RWPE1 (cell line): ENCODE measurements around the gene USP20.

Experiments
- CTCF ChIA-PET: fragments of 350-600 bp; sonication (Branson Sonifier 250); formaldehyde crosslinking; extraction: SDS; loops from one replicate; lab custom pipeline; 2021; lab: Yijun Ruan, JAX
- POLR2A ChIA-PET: fragments of 400-600 bp; formaldehyde crosslinking; extraction: SDS; loops from one replicate; lab custom pipeline; 2020; ENCODE audit warnings: antibody characterized with exemption; ENCODE audit not compliant: low non-redundant PET; lab: Yijun Ruan, JAX
- DNase-seq: peaks from one replicate; pipeline ENCODE4 v3.0.0; 2012; ENCODE audit warnings: low spot score
- H3K27ac ChIP-seq: fragments of 450-650 bp; 2 replicates; pipeline ENCODE4 v1.5.1; 2017
- CTCF ChIP-seq: fragments of 450-650 bp; conservative IDR thresholded peaks from 2 replicates; pipeline ENCODE4 v1.5.1; 2017; ENCODE audit warnings: low read depth, mild to moderate bottlenecking

The USP20 gene

DNA sequence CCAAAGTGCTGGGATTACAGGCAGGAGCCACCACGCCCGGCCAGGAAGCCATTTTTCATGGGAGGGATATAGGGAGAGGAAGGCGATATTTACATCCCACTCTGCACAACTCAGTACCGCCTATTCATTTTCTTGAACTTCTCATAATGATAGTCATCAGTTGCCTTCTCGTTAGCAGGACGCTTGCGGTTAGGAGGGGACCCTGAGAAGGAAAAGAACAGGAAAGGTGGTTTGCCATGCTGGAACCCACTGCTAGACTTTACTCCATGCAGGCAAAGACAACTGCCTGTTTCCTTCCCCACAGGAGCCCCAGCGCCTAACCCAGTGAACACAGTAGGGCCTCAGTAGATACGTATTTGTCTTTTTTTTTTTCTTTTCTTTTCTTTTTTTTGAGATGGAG is 7.2 kb upstream of the USP20 start:
- CTCF ChIA-PET, result interaction anchor here (0.6 kb wide), 1 partner anchor 161 kb away, joined by 3 read pairs; no protein-coding TSS in a partner anchor

DNA sequence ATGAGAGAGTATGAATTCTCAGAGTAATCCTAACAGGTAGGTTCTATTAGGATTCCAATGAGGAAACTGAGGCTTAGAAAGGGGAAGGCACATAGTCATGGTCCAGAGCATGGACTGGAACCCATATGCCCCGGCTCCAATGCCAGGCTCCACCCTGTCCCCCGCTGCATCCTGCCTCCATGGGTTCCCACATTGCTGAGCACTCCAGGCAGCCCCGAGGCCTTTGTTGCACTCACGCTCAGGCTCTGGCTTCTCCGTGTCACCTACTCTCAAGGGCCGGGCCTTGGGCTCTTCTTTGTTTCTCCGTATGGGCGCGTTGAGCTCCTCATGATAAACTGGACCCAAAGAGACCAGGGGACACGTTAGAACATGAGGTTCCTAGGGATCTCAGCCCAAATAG is 6.3 kb upstream of the USP20 start:
- TF ChIP-seq CTCF, result no peak
- DNase-seq, result no peak
- H3K27ac ChIP-seq, result no peak overlapping the region
- CTCF ChIA-PET, result interaction anchor here (0.6 to 0.7 kb wide), 2 partner anchors 40 to 162 kb away, joined by 3 to 5 read pairs; no protein-coding TSS in a partner anchor
- POLR2A ChIA-PET, result interaction anchor here (0.7 kb wide), 1 partner anchor 89 kb away, joined by 4 read pairs; no protein-coding TSS in a partner anchor

More for the DNA sequence above, 7.2 kb upstream of the USP20 start:
- POLR2A ChIA-PET, result interaction anchor here (0.7 kb wide), 1 partner anchor 88 kb away, joined by 4 read pairs; no protein-coding TSS in a partner anchor
- peak overlapping the region; percentile 12 for H3K27ac ChIP-seq
- no peak for TF ChIP-seq CTCF
- no peak for DNase-seq

DNA sequence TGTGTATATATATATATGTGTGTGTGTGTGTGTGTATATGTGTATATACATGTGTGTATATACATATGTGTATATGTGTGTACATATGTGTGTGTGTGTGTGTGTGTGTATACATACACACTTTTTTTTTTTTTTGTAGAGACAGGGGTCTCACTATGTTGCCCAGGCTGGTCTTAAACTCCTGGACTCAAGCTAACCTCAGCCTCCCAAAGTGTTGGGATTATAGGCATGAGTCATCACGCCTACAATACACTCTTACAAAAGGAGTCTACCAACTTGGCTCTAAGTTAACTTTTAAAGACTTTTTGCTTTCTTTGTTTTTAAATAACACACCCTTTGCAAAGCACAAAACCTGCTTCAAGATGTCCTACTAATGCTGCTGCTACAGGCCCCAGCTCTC is 2.3 kb upstream of the USP20 start:
- ChIA-PET POLR2A (no interaction called here), CTCF (interaction anchor here (0.6 kb wide), 1 partner anchor 95 kb away, joined by 3 read pairs; no protein-coding TSS in a partner anchor)
- no peak for TF ChIP-seq CTCF
- no peak overlapping the region for H3K27ac ChIP-seq
- DNase-seq, result no peak

DNA sequence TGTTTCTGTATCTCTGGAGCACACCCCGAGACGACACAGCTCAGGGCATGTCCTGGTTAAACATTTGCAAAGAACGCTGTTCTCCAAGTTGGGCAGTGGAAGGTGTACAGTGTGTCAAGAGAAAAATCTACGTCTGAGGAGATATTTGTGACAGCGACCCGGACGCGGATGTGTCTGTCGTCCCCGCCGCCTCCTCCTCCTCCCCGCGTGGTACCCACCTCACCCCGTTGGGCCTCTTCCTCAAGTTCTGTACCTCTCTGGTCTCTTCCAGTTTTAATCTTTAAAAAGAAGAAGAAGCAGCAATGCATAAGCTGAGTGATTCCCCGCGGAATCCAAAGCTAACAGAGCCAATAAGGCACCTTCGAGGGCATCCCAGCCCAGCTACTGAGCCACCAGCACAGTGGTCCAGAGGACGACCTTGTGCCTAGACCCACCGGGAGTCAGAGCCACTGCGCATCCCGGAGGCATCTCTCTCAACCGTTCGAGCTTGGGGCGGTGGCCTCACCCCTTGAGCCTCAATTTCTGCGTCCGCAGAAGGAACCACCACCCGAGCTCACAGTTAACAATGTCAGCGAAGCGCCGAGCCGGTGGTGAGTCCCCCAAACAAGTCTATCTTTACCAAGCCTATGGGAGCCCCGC is 650 bp upstream of the USP20 start:
- ChIA-PET POLR2A (interaction anchor here (0.5 to 1.1 kb wide), 5 partner anchors 9 to 506 kb away, joined by 3 to 8 read pairs (median 4); no protein-coding TSS in a partner anchor), CTCF (interaction anchor here (0.5 to 0.7 kb wide), 2 partner anchors 85 to 794 kb away, joined by 3 read pairs; no protein-coding TSS in a partner anchor)
- DNase-seq, result peak; percentile 52
- TF ChIP-seq CTCF, result no peak
- peak overlapping the region; percentile 73 for H3K27ac ChIP-seq

GRCh38 chr9:129835860-129836223 is 584 bp downstream of the USP20 start:
- no peak for TF ChIP-seq CTCF
- POLR2A ChIA-PET, result no interaction called here
- peak; percentile 42 for DNase-seq
- peak overlapping the region; percentile 73 for H3K27ac ChIP-seq
- CTCF ChIA-PET, result interaction anchor here (0.6 kb wide), 2 partner anchors 998 to 1560 kb away, joined by 3 read pairs; partner anchors contain the start of gene SWI5

DNA sequence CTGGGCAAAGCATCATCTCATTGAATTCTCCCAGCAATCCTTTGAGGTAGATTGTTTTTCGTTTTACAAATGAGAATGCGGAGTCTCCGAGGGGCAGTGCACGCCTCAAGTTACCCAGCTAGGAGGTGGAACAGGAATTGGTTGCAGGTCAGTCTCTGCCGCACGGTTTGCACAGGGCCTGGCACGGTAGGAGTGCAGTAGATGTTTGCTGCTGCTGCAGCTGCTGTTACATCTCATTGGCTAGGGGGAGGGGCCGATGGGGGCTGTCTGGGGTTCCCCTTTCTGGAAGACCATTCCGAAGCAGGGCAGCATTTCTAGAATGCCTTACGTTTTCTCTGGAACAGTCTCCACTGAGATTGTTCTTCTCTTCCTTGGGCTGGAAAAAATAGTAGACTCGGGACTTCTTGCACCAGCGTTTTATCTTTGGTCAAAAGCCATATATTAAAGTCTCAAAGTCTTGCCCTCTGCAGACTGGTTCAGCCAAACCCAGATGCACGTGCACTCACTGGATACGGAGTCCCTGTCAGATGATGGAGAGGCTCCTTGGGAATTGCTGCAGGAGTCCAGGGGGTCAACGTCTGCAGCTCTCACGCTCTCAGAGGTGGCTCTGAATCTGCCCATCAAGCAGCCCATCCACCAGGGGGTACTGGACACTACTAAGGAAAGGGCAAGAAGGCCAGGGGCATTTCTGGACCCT is 1.2 kb downstream of the USP20 start:
- CTCF ChIA-PET, result interaction anchor here (0.6 kb wide), 2 partner anchors 1163 to 1560 kb away, joined by 3 read pairs; partner anchors contain the start of gene SWI5
- no peak overlapping the region; the same call in 1 of the 2 replicates for H3K27ac ChIP-seq
- no peak for DNase-seq
- no peak for TF ChIP-seq CTCF
- POLR2A ChIA-PET, result no interaction called here
